Retinal pigment epithelial cell (primary cell): ENCODE results near the gene ZNF778.
"Not testable (repeated sequence)": the region's sequence is repeated elsewhere in the genome, so short reads cannot be mapped to it uniquely, and the experiment has no call there.

Source experiments
- DNase-seq: peaks from one replicate; pipeline ENCODE4 v3.0.0-alpha.2; 2010; ENCODE audit warnings: low read depth
- H3K4me3 ChIP-seq: 2 replicates; pipeline ENCODE4 v1.5.1; 2011; ENCODE audit warnings: mild to moderate bottlenecking, low read length, control low read depth, moderate library complexity
- CTCF ChIP-seq: conservative IDR thresholded peaks from 2 replicates; pipeline ENCODE4 v1.5.1; 2011; ENCODE audit warnings: low read depth, low read length, control low read depth, inconsistent platforms

The ZNF778 gene

GRCh38 chr16:89233678-89234490 is 16.4 kb downstream of the ZNF778 start:
- H3K4me3 ChIP-seq: no peak overlapping the region
- DNase-seq: no peak

GRCh38 chr16:89237733-89238132 is 20.2 kb downstream of the ZNF778 start:
- TF ChIP-seq CTCF: no peak
- no peak overlapping the region for H3K4me3 ChIP-seq
- no peak for DNase-seq

More at GRCh38 chr16:89233678-89234490, 16.4 kb downstream of the ZNF778 start:
- no peak for TF ChIP-seq CTCF

- H3K4me3 ChIP-seq: peak overlapping the region; percentile 94
- no peak for TF ChIP-seq CTCF
- DNase-seq: no peak
These were observed 23.9 kb downstream of the ZNF778 start for GRCh38 chr16:89241187-89242007.

GRCh38 chr16:89242795-89243200 is 25.3 kb downstream of the ZNF778 start:
- no peak for DNase-seq
- TF ChIP-seq CTCF: no peak
- H3K4me3 ChIP-seq: no peak overlapping the region

GRCh38 chr16:89243664-89244063 is 26.2 kb downstream of the ZNF778 start:
- TF ChIP-seq CTCF: no peak
- H3K4me3 ChIP-seq: no peak overlapping the region
- no peak for DNase-seq

- H3K4me3 ChIP-seq, DNase-seq: not testable (repeated sequence)
These were observed 26.8 kb downstream of the ZNF778 start for GRCh38 chr16:89244264-89244663.

GRCh38 chr16:89244754-89245153 is 27.3 kb downstream of the ZNF778 start:
- no peak overlapping the region for H3K4me3 ChIP-seq
- DNase-seq: no peak
- no peak for TF ChIP-seq CTCF
